Posterior cingulate gyrus (tissue), 11 donors: Measurements from ENCODE around the gene KCNK5.
A peak's percentile ranks its signal among the peaks of the same experiment; 100 is the strongest.

Experiments used
- DNase-seq, 10 donors: peaks; one replicate each; pipeline versions ENCODE4 v3.0.0 to v3.0.0-alpha.2; 2020 to 2021; ENCODE audit warnings: mixed read lengths in 3 of 10
- intact Hi-C: fragments of 100-400 bp; cut with DNase I; formaldehyde crosslinking; loops from one replicate; pipeline ENCODE4 v1.15.1; 2023

Gene KCNK5

DNA sequence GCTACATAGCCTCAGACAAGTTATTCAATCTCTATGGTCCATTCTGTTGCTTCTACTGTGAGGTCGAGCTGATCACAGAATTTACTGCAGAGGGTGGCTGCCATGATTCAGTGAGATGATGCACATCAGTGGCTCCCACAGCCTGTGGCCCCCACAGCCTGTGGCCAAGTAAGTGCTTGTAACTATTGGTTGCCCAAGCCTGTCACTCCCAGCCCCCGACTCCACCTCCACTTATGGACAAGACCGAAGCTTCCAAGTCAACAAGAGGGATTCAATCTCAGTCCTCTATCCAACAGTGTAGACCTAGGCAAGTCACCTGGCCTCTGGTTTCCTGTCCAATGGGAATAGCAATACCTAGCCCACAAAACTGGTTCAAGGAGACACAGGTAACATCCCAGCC is 8.2 kb downstream of the KCNK5 start:
- intact Hi-C loops, result no loop called here
- DNase-seq, result peak in 1 of 10 donors; percentile 43

DNA sequence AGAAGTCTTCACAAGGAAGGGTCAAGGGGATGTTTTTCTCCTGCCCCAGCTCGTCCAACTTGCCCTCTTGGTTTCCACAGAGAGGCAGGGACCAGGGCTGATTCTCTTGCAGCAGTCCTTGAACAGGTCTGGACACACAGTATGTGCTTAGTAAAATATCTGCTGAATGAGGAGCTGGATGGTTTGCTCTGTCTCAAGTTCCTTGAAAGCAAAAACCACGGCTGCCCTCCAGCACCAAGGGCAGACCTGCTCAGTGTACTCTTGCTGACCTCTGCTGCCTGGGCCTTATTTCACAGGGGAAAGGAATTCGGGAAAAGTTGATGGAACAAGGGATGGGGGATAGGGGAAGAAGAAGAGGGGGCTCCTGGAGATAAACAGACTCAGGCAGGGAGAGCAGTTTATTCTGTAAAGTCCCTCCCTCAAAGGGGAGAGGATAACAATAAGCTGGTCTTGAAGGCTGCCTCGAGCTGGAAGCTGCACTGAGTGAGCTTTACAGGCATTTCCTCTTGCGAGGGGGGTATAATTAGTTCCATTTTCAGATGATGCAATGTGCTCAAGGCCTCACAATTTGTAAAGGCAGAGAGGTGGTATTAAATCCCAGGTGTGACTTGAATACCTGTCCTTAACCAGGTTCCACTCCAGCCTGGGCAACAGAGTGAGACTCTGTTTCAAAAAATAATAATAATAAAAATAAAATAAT is 10.3 kb downstream of the KCNK5 start:
- intact Hi-C loops, result no loop called here
- peak in 1 of 10 donors; percentile 21 for DNase-seq

DNA sequence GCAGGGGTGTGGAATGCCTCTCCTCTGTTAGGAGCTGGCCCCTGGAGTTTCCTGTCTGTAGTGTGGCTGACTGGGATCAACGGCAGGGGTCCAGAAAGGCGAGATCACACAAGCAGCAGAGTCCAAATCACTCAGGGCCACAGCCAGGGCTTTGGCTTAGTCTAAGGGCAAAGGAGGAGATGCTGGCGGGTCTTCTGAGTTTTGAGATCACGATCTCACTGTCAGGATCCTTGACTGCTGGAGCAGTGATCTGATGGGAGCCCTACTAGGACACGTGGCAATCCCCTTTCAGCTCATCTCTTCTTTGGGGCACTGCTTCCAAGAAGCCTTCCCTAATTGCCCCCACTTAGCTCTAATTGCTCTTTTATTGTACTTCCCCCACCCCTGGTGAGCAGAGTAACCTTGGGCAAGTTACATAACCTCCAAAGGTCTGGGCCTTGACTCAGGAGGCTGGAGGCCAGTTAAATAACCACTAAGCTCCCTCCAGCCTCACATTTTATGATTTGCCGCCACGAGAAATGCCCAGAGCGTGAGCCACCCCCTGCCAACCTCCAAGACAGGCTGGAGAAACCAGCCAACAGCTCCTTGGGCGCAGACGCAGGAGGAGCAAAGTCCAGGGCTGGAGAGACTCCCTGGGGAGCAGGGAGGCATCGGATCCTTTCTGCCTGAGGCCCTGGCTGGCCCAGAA is 12.0 kb downstream of the KCNK5 start:
- peak in 2 of 10 donors; percentile 32 to 63 for DNase-seq
- intact Hi-C loops, result no loop called here

DNA sequence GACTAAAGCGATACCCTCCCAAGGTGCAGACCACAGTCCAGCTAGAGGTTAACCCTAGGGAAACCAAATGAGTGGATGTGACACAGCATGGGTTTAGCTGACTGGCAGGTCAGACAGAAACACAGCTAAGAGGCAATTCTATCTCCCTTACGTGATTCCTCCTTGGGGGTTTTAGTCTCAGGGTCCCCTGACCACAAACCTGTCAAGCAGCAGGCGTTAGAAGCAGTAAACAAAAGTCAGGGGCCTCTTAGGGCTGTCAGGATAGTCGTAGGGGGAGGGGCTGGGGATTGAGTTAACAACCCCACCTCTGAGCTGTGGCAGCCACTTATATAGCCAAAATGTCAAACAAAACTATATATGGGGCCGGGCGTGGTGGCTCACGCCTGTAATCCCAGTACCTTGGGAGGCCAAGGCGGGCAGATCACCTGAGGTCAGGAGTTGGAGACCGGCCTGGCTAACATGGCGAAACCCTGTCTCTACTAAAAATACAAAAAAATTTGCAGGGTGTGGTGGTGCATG is 13.6 kb downstream of the KCNK5 start:
- intact Hi-C loops, result no loop called here

DNA sequence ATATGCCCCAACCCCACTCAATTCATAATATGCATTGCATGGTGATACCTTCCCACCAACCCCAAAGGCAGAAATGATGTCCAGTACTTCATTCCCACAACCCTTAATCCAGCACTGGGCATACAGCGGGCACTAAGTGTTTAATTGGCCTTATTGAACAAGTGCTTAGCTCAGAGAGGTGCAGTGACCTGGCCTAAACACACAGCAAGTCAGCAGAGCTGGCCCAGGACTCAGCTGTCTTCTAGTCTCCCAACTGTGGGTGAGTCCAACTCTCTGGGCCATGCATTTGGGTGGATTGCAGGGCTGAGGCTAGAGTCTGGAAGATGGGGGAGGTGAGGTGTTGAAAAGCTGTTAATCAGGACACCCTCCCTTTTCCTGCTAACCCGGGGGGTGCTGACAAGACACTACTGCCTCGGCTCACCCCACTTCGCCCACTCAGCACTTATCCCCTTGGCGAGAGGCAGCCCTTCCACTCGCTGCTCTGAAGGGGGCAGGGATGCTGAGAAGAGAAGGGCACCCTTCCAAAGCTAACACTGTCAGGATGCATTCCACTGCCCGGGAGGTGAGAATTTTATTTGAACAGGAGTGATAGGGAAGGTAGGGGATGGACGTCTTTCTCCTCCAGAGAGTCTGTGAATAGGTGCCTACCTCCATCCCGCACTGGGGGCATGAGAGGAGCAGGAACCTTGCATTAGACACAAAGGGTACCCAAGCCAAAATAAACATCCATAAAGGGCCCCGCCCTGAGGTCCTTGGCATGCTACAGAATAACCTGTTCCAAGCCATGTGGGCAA is 14.2 kb downstream of the KCNK5 start:
- intact Hi-C loops, result no loop called here
- peak in 2 of 10 donors; percentile 26 to 44 for DNase-seq

More for the DNA sequence above, 13.6 kb downstream of the KCNK5 start:
- no peak for DNase-seq

DNA sequence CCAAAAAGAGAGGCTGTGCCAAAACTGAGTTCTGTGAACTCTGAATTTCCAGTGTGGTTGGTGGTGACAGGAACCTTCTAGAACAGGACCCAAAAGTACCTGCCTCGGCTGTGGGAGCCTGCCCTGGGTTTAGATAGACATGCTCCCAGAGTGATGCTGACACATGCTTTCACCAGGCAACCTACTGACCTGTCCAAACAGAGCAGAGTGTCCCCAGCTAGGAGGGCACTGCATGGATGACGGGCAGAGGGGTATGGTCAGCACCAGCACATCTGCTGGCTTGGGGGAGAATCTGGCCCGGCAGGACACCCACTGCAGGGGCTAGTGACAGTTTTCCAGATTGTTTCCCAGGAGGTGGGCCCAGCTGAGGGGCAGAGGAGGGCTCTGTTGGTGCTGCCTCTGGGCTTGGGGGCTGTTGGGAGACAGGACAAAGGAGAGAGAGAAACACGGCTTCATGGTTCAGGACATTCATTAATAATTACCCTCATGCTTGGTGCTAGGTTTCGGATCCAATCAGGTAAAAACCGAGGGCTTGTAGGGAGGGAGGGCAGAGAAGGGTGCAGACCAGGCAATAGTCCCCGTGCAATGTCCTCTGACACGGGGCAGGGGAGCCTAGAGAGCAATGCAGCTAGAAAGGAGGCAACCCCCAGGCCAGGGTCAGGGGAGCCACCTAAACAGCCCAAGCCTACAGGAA is 15.0 kb downstream of the KCNK5 start:
- intact Hi-C loops, result no loop called here
- peak in 2 of 10 donors; percentile 46 to 68 for DNase-seq

DNA sequence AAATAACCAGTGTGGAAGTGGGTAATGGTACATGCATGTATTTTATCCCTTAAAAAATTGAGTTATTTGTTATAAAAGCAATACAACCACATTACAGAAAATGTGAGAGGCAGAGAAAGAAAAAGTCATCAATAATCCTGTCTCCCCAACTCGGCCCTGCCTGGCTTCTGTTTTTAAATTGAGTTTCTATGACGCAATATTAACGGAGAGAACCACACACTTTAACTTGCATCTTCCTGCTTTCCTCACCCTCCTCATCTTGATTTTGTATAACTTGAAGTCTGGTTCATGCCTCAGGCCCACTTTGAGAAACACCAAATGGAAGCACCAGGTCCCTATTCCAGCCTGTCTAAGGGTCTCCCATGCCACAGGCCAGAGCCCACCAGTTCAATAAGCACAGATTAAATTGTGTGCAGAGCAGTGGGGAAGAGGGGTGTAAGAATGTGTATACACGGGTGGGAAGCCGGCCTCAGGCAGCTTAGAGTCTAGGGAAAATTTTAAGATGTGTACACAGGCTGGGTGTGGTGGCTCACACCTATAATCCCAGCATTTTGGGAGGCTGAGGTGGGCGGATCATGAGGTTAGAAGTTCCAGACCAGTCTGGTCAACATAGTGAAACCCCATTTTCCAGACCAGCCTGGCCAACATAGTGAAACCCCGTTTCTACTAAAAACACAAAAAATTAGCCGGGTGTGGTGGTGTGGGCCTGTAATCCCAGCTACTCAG is 15.9 kb downstream of the KCNK5 start:
- DNase-seq, result peak in 2 of 10 donors; percentile 8 to 20
- intact Hi-C loops, result no loop called here

DNA sequence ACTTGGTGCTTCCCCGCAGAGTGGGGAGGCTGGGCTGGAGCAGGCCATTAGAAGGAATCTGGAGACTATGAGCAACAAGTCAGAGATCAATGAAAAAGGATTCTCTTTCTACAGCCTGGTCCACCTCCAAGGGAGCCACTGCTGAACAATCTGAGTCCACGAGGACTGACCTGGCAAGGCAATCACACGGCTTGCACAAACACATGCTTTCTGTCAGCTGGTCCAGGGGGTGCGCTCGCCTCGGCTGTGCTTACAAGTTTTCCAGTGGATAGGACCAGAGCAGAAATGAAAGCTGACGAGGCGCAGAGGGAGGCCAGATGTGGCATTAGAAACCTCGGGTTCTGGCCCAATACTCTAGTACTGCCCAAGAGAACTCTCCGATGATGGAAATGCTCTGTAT is 18.1 kb downstream of the KCNK5 start:
- intact Hi-C loops, result no loop called here
- peak in 3 of 10 donors; percentile 35 to 64 (median 43) for DNase-seq

DNA sequence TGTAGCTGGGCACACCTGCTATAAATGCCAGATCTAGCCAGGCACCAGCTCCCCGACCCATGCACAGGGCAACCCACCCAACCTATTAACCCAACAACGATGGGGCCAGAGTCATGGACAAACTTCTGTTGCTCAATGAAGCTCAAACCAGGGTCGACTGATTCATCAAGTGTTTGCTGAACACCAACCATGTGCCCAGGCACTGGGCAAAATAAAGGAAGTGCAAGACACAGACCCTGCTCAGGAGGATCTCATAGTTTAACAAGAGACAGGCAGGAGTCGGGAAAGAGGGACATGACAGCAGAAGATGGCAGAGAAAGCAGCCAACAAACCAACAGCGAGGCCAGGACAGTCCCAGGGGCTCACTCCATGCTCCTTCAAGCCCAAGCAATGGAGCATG is 18.8 kb downstream of the KCNK5 start:
- DNase-seq, result peak in 1 of 10 donors; percentile 32
- intact Hi-C loops, result no loop called here

DNA sequence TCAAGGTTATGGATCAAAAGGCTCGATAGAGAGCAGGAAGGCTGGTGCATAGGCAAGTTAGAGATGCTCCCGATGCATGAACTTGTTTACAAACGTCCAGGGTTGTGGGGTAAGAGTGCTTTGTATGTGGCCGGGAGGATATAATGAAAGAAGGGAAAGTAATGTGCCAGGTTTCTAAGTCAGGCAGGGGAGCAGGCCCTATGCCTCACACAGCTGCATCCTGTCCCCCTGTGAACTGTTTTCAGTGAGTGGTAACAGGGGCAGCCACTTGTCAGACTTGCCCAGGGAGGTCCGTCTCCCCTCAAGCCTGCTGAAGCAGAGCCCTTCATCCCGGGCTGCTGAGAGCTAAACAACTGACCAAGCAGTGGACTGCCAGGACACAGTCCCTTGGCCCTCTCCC is 19.4 kb downstream of the KCNK5 start:
- peak in 1 of 10 donors; percentile 8 for DNase-seq
- intact Hi-C loops, result no loop called here

DNA sequence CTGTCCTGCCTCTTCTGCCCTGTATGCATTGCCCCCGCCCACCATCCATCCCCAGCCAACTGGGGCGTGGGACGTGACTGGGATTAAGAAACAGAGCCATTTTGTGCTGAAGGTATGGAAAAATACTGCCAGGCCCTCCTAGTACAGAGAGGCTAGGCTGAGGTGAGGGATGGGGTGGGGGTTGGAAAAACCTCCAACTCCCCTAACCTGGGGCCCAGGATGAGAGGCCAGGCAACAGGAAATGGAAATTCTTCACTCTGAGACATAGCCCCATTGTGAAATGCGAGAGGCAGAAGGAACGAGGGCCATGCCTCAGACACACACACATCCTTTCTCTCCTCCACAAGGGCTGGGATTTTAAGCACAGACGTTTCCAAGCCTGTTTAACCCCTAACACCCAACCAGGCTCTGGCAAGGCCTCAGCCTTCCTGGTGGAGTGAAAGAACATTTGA is 19.9 kb downstream of the KCNK5 start:
- intact Hi-C loops, result no loop called here
- peak in 1 of 10 donors; percentile 6 for DNase-seq

DNA sequence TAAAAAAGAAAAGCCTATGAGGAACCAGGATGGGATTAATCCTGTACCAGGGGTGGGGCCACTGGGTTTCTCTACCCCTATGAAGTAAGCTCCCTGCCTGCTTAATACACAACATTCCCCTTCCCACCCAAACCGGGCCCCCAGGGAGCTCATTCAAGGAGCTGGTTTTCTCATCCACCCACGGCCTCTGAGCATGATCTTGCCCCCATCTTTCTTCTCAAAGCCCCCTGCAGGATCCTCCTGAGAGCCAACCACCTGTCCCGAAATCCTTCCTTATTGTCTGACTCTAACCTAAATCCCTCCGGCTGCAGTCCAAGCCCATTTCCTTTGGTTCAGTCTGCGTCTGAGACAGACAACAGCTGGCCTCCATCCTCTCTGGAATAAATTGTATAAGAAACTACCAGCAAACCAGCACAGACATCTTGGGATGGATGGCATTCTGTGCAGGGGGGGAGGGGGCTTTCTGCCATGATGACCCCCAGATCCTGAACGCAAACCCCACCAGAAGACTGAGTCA is 21.0 kb downstream of the KCNK5 start:
- DNase-seq, result peak in 1 of 10 donors; percentile 44
- intact Hi-C loops, result no loop called here

DNA sequence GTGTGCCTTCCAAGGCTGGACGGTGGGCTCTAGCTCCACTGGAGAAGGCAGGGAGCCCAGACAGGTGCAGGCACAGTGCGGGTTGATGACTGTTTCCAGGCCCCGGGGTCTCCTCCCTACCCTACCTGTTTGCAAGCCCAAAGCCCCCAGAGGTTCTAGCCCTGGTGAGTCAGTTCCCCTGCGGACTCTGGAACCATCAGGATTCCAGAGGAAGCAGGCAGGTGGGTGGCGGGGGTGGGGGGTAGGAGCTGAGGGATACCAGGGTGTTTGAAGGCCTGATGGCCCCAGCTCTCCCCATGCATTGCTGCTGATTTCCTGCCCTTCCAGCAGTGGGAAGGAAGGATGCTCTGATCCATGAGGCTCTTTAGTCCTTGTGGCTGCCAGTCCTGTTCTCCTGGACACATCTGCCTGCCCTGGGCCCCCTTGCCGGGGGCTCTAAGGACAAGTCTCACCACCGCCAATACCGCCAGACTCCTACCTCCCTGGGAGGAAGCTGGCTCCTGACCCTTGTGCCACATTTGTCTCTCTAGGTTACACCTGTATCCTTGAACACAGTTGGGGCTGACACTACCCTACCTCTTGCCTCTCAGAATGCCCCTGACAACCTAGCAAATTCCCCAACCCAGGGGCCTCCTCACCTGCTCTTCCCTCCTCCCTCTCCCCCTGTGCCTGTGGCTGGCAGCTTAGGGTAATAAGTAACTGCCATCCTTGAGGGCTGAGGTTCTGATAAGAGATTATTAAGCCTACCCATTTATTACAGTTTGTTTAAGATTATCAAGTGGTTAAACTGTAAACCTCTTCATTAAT is 21.7 kb downstream of the KCNK5 start:
- DNase-seq, result peak in 1 of 10 donors; percentile 55
- intact Hi-C loops, result no loop called here

DNA sequence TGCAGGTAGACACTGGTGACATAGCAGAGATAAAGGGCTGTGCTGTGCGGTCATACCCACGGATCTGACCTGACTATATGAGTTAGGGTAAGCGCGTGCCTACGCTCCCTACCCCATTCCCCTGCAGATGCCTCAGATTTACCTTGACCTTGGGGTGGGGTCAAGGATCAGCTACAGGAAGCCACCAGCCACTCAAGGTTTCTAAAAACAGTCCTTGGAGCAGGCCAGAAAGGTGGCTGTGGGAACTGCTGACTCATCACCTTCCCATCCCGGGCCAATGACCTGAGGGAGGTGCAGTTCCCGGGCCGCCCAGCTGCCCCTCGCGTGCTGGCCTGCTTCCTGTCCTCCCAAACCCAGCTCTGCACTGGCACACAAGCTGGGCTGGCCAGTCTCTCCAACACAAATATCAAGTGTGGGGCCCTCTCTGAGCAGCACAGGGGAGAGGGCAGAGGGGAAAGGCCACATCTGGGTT is 23.0 kb downstream of the KCNK5 start:
- DNase-seq, result peak in 1 of 10 donors; percentile 70
- intact Hi-C loops, result no loop called here

DNA sequence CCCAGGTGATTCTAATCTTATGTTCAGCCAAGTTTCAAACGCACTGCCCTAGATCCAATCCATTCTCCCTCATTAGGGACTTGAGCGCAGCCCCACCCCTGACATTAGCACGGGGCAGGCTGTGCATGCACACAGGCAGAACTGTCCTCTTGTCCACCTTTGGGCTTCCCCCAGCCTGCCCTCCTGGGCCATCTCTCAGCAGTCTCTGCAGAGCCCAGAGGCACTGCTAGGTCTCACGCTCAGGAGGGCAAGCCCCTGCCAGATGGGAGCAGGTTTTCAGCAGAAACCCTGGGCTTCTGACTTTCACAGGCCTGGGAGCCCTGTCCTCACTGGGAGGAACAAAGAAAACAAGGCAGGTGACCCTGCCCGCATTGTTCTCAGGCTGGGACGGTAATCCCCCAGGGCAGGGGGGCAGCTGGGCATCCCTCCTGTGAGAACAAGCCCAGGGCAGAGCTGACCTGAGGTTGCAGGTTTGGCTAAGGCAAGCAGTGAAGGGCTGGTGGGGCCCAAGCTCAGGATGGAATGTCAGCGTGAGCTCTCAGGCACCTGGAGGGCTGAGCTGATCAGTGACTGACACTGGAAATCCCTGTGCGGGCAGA is 24.5 kb downstream of the KCNK5 start:
- intact Hi-C loops, result no loop called here
- DNase-seq, result peak in 1 of 10 donors; percentile 47

DNA sequence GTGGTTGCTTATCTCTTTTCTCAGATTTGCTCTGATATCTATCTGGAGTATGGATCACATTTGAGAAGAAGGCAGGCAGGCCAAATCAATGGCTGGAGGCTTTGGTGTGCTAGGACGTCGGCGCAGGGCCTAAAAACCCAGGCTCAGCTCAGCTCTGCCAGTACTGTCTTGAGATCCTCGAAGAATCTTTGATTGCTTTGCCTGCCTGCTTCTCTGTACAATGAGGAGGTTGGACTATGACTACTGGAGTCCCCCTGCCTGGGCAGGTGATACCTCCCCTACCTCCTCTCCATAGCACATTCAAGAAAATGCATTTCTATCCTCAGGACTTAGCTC is 25.1 kb downstream of the KCNK5 start:
- intact Hi-C loops, result no loop called here
- peak in 1 of 10 donors; percentile 34 for DNase-seq

DNA sequence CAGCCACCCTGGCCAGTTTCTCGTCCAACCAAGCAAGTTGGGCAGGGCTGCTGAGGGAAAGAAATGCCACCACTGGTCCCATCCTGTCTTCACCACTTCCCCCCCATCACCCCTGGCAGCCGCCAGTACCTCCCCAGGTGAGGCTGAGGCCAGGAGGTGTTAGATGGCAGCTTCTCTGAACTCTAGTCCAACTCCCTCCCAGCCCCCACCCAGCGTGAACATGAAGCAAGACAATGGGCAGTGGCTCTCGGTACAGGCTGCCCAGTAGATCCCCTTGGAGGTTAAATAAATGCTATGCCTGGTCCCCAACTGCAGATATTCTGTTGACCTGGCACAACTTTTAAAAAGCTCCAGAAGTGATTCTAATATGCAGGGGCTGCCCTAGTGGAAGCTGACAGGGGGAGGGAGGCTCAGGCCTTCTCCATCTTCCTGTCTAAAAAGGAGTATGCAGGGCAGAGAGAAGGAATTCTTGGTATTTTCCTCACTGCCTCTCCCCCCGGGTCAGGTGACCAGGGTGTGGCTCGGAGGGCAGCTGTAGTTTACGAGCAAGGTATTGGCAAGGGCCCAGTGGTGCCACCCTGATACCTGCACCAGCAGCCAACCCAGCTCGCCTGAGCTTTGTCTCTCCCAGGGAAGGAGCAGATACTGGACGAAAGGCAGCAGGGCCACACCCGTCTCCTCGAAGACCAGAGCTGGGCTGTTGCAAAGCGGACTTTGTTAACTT is 25.7 kb downstream of the KCNK5 start:
- peak in 1 of 10 donors; percentile 36 for DNase-seq
- intact Hi-C loops, result no loop called here
